ENCODE measurements around the gene NDUFS6. TPM values are rescaled to one million over a fixed set of nuclear protein-coding genes. Genes with fewer than 3 reads are reported as not detected.

NDUFS6 gene
- total RNA-seq, 1 donor from 2014 or later, result 181 TPM

DNA sequence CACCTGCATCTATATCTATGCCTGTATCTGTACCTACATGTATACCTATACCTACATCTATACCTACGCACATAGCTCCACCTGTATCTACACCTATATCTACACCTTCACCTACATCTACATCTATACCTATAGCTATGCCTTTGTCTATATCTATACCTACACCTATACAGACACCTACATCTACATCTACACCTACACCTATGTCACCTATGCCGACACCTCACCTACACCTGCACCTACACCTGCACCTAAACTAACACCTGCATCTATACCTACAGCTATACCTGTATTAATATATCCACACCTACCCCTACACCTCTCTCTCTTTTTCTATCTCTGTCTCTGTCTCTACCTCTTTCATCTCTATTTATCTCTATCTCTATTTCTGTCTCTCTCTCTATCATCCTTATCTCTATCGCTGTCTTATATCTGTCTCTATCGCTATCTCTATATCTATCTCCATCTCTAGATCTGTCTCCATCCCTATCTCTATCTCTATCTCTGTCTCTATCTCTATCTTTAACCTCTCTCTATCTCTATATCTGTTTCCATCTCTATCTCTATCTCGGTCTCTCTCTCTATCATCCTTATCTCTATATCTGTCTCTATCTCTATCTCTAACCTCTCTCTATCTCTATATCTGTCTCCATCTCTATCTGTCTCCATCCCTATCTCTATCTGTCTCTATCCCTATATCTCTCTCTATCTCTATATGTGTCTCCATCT is 43.7 kb downstream of the NDUFS6 start:
- no peak overlapping the region for H3K4me3 ChIP-seq (ENCODE audit: low read depth, low read length)
- no peak for DNase-seq (ENCODE audit: low read depth)
- TF ChIP-seq, protein P1, sequence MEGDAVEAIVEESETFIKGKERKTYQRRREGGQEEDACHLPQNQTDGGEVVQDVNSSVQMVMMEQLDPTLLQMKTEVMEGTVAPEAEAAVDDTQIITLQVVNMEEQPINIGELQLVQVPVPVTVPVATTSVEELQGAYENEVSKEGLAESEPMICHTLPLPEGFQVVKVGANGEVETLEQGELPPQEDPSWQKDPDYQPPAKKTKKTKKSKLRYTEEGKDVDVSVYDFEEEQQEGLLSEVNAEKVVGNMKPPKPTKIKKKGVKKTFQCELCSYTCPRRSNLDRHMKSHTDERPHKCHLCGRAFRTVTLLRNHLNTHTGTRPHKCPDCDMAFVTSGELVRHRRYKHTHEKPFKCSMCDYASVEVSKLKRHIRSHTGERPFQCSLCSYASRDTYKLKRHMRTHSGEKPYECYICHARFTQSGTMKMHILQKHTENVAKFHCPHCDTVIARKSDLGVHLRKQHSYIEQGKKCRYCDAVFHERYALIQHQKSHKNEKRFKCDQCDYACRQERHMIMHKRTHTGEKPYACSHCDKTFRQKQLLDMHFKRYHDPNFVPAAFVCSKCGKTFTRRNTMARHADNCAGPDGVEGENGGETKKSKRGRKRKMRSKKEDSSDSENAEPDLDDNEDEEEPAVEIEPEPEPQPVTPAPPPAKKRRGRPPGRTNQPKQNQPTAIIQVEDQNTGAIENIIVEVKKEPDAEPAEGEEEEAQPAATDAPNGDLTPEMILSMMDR (conservative IDR thresholded peaks at IDR 0.05; ENCODE audit: low read depth, low read length), result no peak

DNA sequence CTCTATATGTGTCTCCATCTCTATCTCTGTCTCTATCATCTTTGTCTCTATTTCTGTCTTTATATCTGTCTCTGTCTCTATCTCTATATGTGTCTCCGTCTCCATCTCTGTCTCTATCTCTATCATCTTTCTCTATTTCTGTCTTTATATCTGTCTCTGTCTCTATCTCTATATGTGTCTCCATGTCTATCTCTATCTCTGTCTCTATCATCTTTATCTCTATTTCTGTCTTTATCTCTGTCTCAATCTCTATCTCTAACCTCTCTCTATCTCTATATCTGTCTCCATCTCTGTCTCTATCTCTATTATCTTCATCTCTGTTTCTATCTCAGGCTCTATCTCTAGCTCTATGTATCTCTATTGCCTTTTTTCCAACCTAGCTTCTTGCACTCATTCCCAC is 44.5 kb downstream of the NDUFS6 start:
- DNase-seq (ENCODE audit: low read depth), result no peak
- H3K4me3 ChIP-seq (ENCODE audit: low read depth, low read length), result no peak overlapping the region
- TF ChIP-seq, protein P1 (conservative IDR thresholded peaks at IDR 0.05; ENCODE audit: low read depth, low read length), result no peak

DNA sequence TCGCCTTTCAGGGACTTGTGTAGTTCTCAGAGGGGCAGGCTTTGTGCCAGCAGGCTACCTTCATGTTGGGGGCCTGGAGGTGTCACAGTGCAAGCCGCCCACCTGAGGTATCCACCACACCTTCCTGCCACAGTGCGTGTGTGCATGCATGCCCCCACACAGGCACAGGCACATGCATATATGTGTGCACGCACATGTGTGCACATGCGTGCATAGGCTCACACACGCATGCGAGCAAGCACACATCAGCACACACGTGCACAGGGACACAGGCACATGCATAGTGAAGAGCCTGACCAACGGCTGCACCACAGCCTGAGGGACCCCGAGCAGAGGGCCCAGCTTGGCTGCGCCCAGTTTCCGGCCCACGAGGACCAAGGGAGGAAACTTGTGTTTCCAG is 45.4 kb downstream of the NDUFS6 start:
- no peak for DNase-seq (ENCODE audit: low read depth)
- H3K4me3 ChIP-seq (ENCODE audit: low read depth, low read length), result no peak overlapping the region
- TF ChIP-seq, protein P1 (conservative IDR thresholded peaks at IDR 0.05; ENCODE audit: low read depth, low read length), result no peak

DNA sequence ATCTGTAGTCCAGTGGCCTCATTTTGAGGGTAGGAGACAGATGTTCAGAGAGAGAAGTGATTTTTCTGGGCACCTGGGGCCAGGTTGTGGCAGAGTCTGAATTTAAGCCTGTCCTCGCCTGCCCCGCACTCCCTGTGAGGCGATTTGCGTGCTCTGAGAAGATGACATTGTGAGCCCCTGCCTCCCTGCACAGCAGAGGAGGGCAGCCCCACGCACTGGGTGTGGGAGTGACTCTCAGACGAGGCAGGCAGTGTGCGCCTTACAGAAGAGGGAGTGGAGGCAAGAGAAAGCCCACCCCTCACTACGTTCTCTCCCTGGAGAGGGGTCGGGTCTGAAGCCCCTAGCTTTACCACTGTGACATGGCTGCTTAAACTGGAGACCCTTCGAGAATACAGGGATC is 45.8 kb downstream of the NDUFS6 start:
- no peak overlapping the region for H3K4me3 ChIP-seq (ENCODE audit: low read depth, low read length)
- no peak for DNase-seq (ENCODE audit: low read depth)
- TF ChIP-seq, protein P1 (conservative IDR thresholded peaks at IDR 0.05; ENCODE audit: low read depth, low read length), result no peak

DNA sequence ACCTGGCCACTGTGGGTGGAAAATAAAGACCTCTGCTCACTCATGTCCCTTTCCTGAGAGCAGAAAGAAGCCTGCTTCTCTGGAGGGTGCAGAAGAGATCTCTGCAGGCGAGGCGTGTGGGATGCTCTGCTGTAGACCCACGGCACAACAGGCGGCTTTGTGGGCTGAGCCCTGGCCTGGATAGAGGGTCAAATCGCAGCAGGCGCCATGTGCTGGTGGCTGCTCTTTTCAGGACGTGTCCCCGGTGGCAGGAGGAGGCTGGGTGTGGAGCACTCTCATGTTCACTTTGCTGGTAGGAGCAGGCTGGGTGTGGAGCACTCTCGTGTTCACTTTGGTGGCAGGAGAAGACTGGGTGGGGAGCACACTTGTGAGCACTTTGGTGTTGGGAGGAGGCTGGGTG is 46.4 kb downstream of the NDUFS6 start:
- TF ChIP-seq, protein P1 (conservative IDR thresholded peaks at IDR 0.05; ENCODE audit: low read depth, low read length), result no peak
- H3K4me3 ChIP-seq (ENCODE audit: low read depth, low read length), result no peak overlapping the region
- no peak for DNase-seq (ENCODE audit: low read depth)

DNA sequence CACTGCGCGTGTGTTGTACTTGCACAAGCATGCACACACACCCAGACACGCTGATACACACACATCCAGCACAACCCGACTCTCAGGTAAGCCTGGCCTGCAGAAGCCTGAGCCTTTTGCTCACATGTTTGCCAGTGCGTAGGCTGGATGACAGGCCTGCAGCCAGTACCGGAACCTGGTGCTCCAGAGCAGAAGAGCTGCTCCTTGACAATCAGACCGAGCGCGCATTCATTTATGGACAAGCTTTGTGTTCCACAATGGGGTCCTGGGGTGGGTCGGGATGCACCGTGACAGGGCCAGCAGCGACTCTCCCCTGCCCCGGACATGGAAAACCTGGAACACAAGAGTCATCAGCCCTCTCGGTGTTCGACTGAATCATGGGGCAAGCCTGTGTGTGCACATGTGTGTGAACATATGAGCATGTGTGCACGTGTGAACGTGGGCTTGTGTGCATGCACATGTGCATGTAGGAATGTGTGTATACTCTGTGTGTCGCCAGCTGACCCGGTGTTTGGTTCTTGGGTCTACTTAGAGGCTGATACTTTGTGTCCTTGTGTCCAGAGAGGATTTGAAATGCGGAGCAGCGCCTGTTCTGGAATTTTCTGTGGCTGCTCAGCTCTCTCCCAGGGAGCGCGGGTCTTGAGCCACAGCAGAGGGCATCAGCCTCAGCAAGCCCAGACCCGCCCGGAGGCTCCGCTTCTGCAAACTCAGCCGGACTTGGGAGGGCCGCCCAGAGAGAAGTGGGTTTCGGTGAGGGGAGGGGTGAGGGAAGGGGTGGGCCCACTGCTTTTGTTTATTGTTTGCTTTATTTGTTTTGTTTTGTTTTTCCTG is 49.3 kb downstream of the NDUFS6 start:
- TF ChIP-seq, protein P1 (conservative IDR thresholded peaks at IDR 0.05; ENCODE audit: low read depth, low read length), result no peak
- no peak for DNase-seq (ENCODE audit: low read depth)
- H3K4me3 ChIP-seq (ENCODE audit: low read depth, low read length), result no peak overlapping the region

Measured in epithelial cell of proximal tubule (primary cell).